Measurements from ENCODE around the gene PLK3. TPM values are rescaled to one million over a fixed set of nuclear protein-coding genes. Genes with fewer than 3 reads are reported as not detected.

Gene PLK3
- total and polyA plus RNA-seq, 2 experiments from 2014 or later: 8.7 to 15.1 TPM

- H3K9me2 ChIP-seq (ENCODE audit: insufficient read depth): no peaks in the 10 kb centered on the region
- H3K4me1 ChIP-seq (ENCODE audit: insufficient read depth): no peaks in the 10 kb centered on the region
- H3K36me3 ChIP-seq (ENCODE audit: insufficient read depth): peaks cover 69% of the 10 kb centered on the region
- H4K20me1 ChIP-seq (replicated peaks; ENCODE audit: insufficient read depth): peaks cover 7% of the 10 kb centered on the region; the same call in 1 of the 2 replicates
- H3K79me2 ChIP-seq (replicated peaks; ENCODE audit: insufficient read depth): no peaks in the 10 kb centered on the region
- no peak overlapping the region for H3K27ac ChIP-seq (ENCODE audit: low read depth)
- Mint-ChIP-seq H3K9me3 (no peaks in the 10 kb centered on the region), H3K4me3 (no peak overlapping the region), H3K27ac (no peak overlapping the region), H3K36me3 (ENCODE audit: low read depth) (peaks cover 93% of the 10 kb centered on the region), H3K4me1 (no peaks in the 10 kb centered on the region), H3K27me3 (ENCODE audit: insufficient read depth, low read depth, poor library complexity) (peaks cover 4% of the 10 kb centered on the region)
- peaks cover 10% of the 10 kb centered on the region for H3F3A ChIP-seq (replicated peaks; ENCODE audit: low read depth)
- H2AFZ ChIP-seq: no peak overlapping the region
- ATAC-seq (no peak), DNase-seq (ENCODE audit: low spot score) (no peak)
- no peak overlapping the region for H3K4me2 ChIP-seq
- H3K27me3 ChIP-seq (ENCODE audit: insufficient read depth): no peaks in the 10 kb centered on the region
- H3K4me3 ChIP-seq: no peak overlapping the region
- TF ChIP-seq ZNF114 (CRISPR knock-in tag; IDR thresholded peaks at IDR 0.05) (no peak), POLR2AphosphoS5 (IDR thresholded peaks at IDR 0.05; ENCODE audit: low read depth) (no peak), ETS1 (IDR thresholded peaks at IDR 0.05) (no peak), STAT1 (IDR thresholded peaks at IDR 0.05; ENCODE audit: unreplicated experiment) (no peak), CTCF (conservative IDR thresholded peaks at IDR 0.05; ENCODE audit: low read depth in 2 of 2) (no peak), EZH2 (IDR thresholded peaks at IDR 0.05; ENCODE audit: low read depth, unreplicated experiment) (no peak), REST (IDR thresholded peaks at IDR 0.05; ENCODE audit: unreplicated experiment) (no peak), NANOG (IDR thresholded peaks at IDR 0.05; ENCODE audit: borderline replicate concordance) (no peak), ZNF331 (CRISPR knock-in tag; IDR thresholded peaks at IDR 0.05; ENCODE audit: low read depth) (no peak), JUNB (IDR thresholded peaks at IDR 0.05; ENCODE audit: unreplicated experiment) (no peak), ZNF462 (CRISPR knock-in tag; IDR thresholded peaks at IDR 0.05) (no peak), EZH2phosphoT487 (IDR thresholded peaks at IDR 0.05; ENCODE audit: unreplicated experiment) (no peak), CREB1 (CRISPR knock-in tag; IDR thresholded peaks at IDR 0.05; ENCODE audit: low read depth) (no peak)
These were observed 42.8 kb upstream of the PLK3 start for GRCh38 chr1:44757420-44757819.

All from GM23338 (cell line).